ENCODE measurements around the gene PRDX1.
"Not testable (repeated sequence)": the region's sequence is repeated elsewhere in the genome, so short reads cannot be mapped to it uniquely, and the experiment has no call there.

DNA sequence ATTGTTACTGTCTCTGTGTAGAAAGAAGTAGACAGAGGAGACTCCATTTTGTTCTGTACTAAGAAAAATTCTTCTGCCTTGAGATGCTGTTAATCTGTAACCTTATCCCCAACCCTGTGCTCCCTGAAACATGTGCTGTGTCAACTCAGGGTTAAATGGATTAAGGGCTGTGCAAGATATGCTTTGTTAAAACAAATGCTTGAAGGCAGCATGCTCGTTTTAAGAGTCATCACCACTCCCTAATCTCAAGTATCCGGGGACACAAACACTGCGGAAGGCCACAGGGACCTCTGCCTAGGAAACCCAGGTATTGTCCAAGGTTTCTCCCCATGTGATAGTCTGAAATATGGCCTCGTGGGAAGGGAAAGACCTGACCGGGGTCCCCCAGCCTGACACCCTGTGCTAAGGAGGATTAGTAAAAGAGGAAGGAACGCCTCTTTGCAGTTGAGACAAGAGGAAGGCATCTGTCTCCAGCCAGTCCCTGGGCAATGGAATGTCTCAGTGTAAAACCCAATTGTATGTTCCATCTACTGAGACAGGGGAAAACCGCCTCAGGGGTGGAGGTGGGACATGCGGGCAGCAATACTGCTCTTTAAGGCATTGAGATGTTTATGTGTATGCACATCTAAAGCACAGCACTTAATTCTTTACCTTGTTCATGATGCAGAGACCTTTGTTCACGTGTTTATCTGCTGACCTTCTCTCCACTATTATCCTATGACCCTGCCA, 8.0 kb downstream of the PRDX1 start:
- not testable (repeated sequence) for TF ChIP-seq SUZ12 (IDR thresholded peaks at IDR 0.05; ENCODE audit: low read depth, low read length); MBNL3 (CRISPR knock-in tag; conservative IDR thresholded peaks at IDR 0.05); YY1 (IDR thresholded peaks at IDR 0.05; ENCODE audit: insufficient read depth, insufficient replicate concordance, low read depth, low read length); MEIS2 (CRISPR knock-in tag; IDR thresholded peaks at IDR 0.05)

Measured in HepG2 (cell line).